Fibroblast of villous mesenchyme (primary cell): Measurements from ENCODE around the gene BNIP1. TPM values are rescaled to one million over a fixed set of nuclear protein-coding genes. Genes with fewer than 3 reads are reported as not detected.
"Not testable (repeated sequence)": the region's sequence is repeated elsewhere in the genome, so short reads cannot be mapped to it uniquely, and the experiment has no call there.

Experiments
- DNase-seq: peaks from one replicate; pipeline ENCODE4 v3.0.0-alpha.2; 2010; ENCODE audit warnings: low read depth
- H3K4me3 ChIP-seq: 2 replicates; pipeline ENCODE4 v1.5.1; 2011; ENCODE audit warnings: low read depth, mild to moderate bottlenecking, low read length
- CTCF ChIP-seq: IDR thresholded peaks from 2 replicates; pipeline ENCODE4 v1.5.1; 2012; ENCODE audit warnings: low read depth, mild to moderate bottlenecking, low read length; ENCODE audit not compliant: insufficient read depth
- total RNA-seq: library from RNA; depleted of rRNA; stranded (reverse); fragments of >200 nt; gene quantifications from 2 replicates; pipeline ENCODE4 v1.2.3, GENCODE V29; 2012

Gene BNIP1
- total RNA-seq, 1 donor: 21.6 TPM

- no peak overlapping the region for H3K4me3 ChIP-seq
- no peak for DNase-seq
- TF ChIP-seq CTCF: no peak
Measured at GRCh38 chr5:173119719-173120118, 24.6 kb upstream of the BNIP1 start.

GRCh38 chr5:173123416-173123815 is 20.9 kb upstream of the BNIP1 start:
- peak; percentile 96 for DNase-seq
- H3K4me3 ChIP-seq: no peak overlapping the region
- no peak for TF ChIP-seq CTCF

GRCh38 chr5:173132166-173132565 is 12.2 kb upstream of the BNIP1 start:
- not testable (repeated sequence) for H3K4me3 ChIP-seq, DNase-seq

- no peak overlapping the region for H3K4me3 ChIP-seq
- peak; percentile 43 for DNase-seq
- no peak for TF ChIP-seq CTCF
Measured at GRCh38 chr5:173138707-173139106, 5.6 kb upstream of the BNIP1 start.

GRCh38 chr5:173139631-173140030 is 4.7 kb upstream of the BNIP1 start:
- no peak for DNase-seq
- TF ChIP-seq CTCF: no peak
- H3K4me3 ChIP-seq: no peak overlapping the region

GRCh38 chr5:173140769-173141168 is 3.6 kb upstream of the BNIP1 start:
- no peak for TF ChIP-seq CTCF
- no peak overlapping the region for H3K4me3 ChIP-seq
- no peak for DNase-seq

- no peak for TF ChIP-seq CTCF
- DNase-seq: no peak
- H3K4me3 ChIP-seq: no peak overlapping the region
Measured at GRCh38 chr5:173143567-173143966, 764 bp upstream of the BNIP1 start.

GRCh38 chr5:173148354-173148753 is 4.0 kb downstream of the BNIP1 start:
- TF ChIP-seq CTCF: no peak
- DNase-seq: no peak
- no peak overlapping the region for H3K4me3 ChIP-seq
